Measurements from ENCODE around the gene NAALADL2.

GRCh38 chr3:175001091-175001490 is 142.0 kb downstream of the NAALADL2 start:
- no peak for TF ChIP-seq CTCF (IDR thresholded peaks at IDR 0.05; ENCODE audit: low read depth, low read length)
- TF ChIP-seq EZH2phosphoT487 (IDR thresholded peaks at IDR 0.05; ENCODE audit: low read depth) = no peak

Measured in OCI-LY3 (cell line).